ENCODE data around the gene TMEM163. TPM values are rescaled to one million over a fixed set of nuclear protein-coding genes. Genes with fewer than 3 reads are reported as not detected.

Gene TMEM163
- total and polyA plus RNA-seq, 4 donors: 0.25 to 0.62 (median 0.36) TPM; not detected in 1

DNA sequence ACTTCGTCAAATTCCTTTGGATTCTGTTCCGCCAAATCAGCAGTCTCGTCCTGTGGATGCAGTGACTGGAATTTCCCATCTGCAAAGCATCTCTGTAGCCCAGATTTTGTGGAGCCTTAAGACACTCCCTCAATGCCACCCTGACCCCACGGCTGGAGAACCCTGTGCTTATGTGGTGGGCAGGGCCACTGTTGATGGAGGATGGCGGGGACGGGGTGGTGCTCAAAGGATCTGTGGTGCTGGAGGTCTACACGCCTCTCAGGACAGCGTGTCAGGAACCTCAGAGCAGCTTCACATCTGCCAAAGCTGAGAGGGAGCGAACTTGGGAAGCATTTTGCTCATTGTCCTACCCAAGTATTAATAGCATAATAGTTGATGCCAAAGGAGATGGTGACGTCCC is 264.8 kb downstream of the TMEM163 start:
- H3K4me3 ChIP-seq (ENCODE audit: low read length in 2 of 2): no peak overlapping the region
- H3K27ac ChIP-seq (ENCODE audit: low read depth in 1 of 2, low read length in 2 of 2): no peak overlapping the region
- intact Hi-C loops (cut with DNase I): loop anchor here in 1 of 2 donors (10.0 kb wide), 1 partner anchor 451 kb away; no protein-coding TSS in a partner anchor
- DNase-seq (peak in 1 of 2 donors; percentile 35), ATAC-seq (ENCODE audit: low FRiP score) (no peak)
- H3K36me3 ChIP-seq (ENCODE audit: control insufficient read depth in 1 of 2, insufficient read depth in 2 of 2, low read length in 1 of 2): no peaks in the 10 kb centered on the region
- H3K27me3 ChIP-seq (ENCODE audit: control insufficient read depth in 1 of 2, insufficient read depth in 2 of 2, low read length in 1 of 2): no peaks in the 10 kb centered on the region
- no peaks in the 10 kb centered on the region for H3K4me1 ChIP-seq (ENCODE audit: control insufficient read depth in 1 of 2, insufficient read depth in 2 of 2, low read length in 2 of 2)
- no peaks in the 10 kb centered on the region for H3K9me3 ChIP-seq (ENCODE audit: control insufficient read depth, low read length)
- WGBS, 2 donors: 82 to 86% methylated on average over 10 of the region's 10 CpGs

DNA sequence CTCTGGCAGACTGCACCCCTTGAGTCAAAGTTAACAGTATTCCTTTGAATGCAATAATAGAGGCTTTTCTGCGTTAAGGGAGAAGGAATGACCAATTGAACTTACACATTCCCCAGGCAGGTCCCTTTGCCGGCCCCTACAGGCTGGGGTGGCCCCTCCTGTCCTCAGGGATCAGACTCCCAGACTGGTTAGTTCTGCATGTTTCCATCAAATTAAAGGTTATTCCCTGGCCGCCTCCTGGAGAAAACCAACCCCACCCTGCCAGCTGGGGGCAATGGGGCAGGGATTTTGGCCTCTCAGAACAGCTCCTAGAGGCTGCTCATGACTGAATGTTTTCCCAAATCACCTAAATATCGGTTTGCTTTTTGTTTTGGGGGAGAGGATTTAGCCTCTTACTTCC is 265.3 kb downstream of the TMEM163 start:
- H3K27ac ChIP-seq (ENCODE audit: low read depth in 1 of 2, low read length in 2 of 2): no peak overlapping the region
- no peaks in the 10 kb centered on the region for H3K36me3 ChIP-seq (ENCODE audit: control insufficient read depth in 1 of 2, insufficient read depth in 2 of 2, low read length in 1 of 2)
- H3K4me1 ChIP-seq (ENCODE audit: control insufficient read depth in 1 of 2, insufficient read depth in 2 of 2, low read length in 2 of 2): no peaks in the 10 kb centered on the region
- intact Hi-C loops (cut with DNase I): loop anchor here in 1 of 2 donors (10.0 kb wide), 1 partner anchor 451 kb away; no protein-coding TSS in a partner anchor
- DNase-seq (no peak), ATAC-seq (ENCODE audit: low FRiP score) (no peak)
- 81 to 87% methylated on average over 4 of the region's 4 CpGs for WGBS, 2 donors
- H3K9me3 ChIP-seq (ENCODE audit: control insufficient read depth, low read length): no peaks in the 10 kb centered on the region
- H3K27me3 ChIP-seq (ENCODE audit: control insufficient read depth in 1 of 2, insufficient read depth in 2 of 2, low read length in 1 of 2): no peaks in the 10 kb centered on the region
- no peak overlapping the region for H3K4me3 ChIP-seq (ENCODE audit: low read length in 2 of 2)

DNA sequence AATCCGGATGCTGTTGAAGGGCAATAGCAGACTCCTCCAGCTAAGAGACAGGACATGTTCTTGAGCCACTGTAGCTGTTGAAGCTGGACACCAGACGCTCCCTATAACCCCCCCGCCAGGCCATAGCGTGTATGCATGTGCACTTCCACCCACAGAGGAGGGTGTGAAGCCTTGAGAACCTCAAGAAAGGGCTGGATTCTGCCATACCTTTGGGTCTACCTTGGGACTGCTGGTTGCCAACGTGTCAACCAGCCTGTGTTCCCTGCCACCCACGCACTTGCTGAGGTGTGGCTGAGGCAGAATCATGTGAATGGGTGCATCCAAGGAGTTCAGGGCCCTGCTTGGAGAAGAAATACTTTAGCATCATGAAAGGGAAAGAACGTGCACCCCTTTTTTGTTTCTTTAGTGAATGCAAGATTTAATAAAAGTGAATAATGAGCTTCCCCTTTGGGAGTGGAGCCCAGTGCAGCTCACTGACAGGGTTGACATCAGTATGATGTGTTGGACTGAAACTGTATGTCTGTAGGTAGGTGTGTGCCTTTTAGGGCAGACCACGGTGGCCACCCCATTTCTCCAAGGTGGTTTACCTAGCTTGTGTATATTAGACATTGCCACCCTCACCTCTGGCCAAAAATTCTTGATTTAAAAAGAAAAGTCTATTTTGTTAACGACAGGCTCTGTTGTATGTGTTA is 266.6 kb downstream of the TMEM163 start:
- H3K27me3 ChIP-seq (ENCODE audit: control insufficient read depth in 1 of 2, insufficient read depth in 2 of 2, low read length in 1 of 2): no peaks in the 10 kb centered on the region
- DNase-seq (no peak), ATAC-seq (ENCODE audit: low FRiP score) (no peak)

DNA sequence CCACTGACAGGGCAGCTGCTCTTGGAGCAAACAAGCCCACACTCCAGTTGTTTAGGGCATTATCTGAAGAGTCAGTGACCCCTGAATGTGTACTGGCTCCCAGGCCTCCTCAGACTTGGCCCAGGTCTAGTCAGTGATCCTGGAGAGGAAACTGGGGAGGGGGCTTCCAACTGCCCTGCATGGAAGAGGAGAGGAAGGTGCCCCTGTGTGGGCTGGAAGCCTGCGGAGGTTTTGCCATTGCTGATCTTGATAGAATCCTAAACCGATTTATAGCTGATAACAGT is 267.5 kb downstream of the TMEM163 start:
- H3K4me3 ChIP-seq (ENCODE audit: low read length in 2 of 2): no peak overlapping the region
- H3K36me3 ChIP-seq (ENCODE audit: control insufficient read depth in 1 of 2, insufficient read depth in 2 of 2, low read length in 1 of 2): no peaks in the 10 kb centered on the region
- DNase-seq (no peak), ATAC-seq (ENCODE audit: low FRiP score) (no peak)
- H3K27ac ChIP-seq (ENCODE audit: low read depth in 1 of 2, low read length in 2 of 2): no peak overlapping the region
- H3K27me3 ChIP-seq (ENCODE audit: control insufficient read depth in 1 of 2, insufficient read depth in 2 of 2, low read length in 1 of 2): no peaks in the 10 kb centered on the region
- 43 to 47% methylated on average over 2 of the region's 2 CpGs for WGBS, 2 donors
- H3K9me3 ChIP-seq (ENCODE audit: control insufficient read depth, low read length): no peaks in the 10 kb centered on the region
- no peaks in the 10 kb centered on the region for H3K4me1 ChIP-seq (ENCODE audit: control insufficient read depth in 1 of 2, insufficient read depth in 2 of 2, low read length in 2 of 2)
- intact Hi-C loops (cut with DNase I): loop anchor here in 1 of 2 donors (10.0 kb wide), 1 partner anchor 454 kb away; no protein-coding TSS in a partner anchor

More for the DNA sequence above, 266.6 kb downstream of the TMEM163 start:
- Histone ChIP-seq H3K27ac (ENCODE audit: low read depth in 1 of 2, low read length in 2 of 2) (no peak overlapping the region), H3K4me1 (ENCODE audit: control insufficient read depth in 1 of 2, insufficient read depth in 2 of 2, low read length in 2 of 2) (no peaks in the 10 kb centered on the region), H3K36me3 (ENCODE audit: control insufficient read depth in 1 of 2, insufficient read depth in 2 of 2, low read length in 1 of 2) (no peaks in the 10 kb centered on the region), H3K4me3 (ENCODE audit: low read length in 2 of 2) (no peak overlapping the region), H3K9me3 (ENCODE audit: control insufficient read depth, low read length) (no peaks in the 10 kb centered on the region)
- 89 to 90% methylated on average over 9 of the region's 9 CpGs for WGBS, 2 donors
- intact Hi-C loops (cut with DNase I): loop anchor here in 1 of 2 donors (10.0 kb wide), 1 partner anchor 453 kb away; no protein-coding TSS in a partner anchor

DNA sequence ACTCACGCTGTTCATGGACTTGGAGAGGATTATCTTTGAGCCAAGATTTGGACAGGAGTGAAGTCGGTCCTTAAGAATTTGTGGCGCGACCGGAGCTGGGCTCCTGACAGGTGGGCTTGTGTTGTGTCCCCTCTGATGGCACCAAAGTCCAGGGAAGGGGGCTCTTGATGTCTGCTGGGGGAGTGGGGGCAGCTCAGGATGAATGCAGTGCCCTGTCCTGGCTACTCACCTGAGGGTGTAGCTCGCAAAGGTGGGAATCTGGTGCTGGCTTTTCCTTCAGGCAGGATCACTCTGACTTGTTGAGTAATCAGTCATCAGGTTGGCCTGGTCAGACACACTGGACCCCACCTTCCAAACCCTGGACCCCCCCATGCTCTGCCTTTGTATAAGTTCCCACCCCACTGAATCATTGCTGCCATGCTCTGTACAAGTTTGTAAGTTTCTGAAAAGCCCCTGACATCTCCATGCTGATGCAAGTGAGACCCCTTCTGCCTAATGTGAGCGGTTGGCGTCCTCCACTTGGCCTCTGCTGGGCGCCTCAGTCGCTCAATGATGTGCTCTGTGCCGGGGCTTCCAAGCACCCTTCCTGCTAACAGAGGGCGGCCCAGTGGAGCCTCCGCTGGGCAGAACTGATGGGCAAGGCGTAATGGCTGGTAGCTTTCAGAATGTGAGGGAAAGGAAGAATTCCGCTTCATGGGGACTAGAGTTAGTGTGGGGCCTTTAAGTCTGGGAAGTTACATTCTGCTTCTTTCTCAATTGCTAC is 268.9 kb downstream of the TMEM163 start:
- intact Hi-C loops (cut with DNase I): loop anchor here in 1 of 2 donors (10.0 kb wide), 1 partner anchor 455 kb away; no protein-coding TSS in a partner anchor
- H3K27me3 ChIP-seq (ENCODE audit: control insufficient read depth in 1 of 2, insufficient read depth in 2 of 2, low read length in 1 of 2): no peaks in the 10 kb centered on the region
- no peak overlapping the region for H3K27ac ChIP-seq (ENCODE audit: low read depth in 1 of 2, low read length in 2 of 2)
- H3K4me3 ChIP-seq (ENCODE audit: low read length in 2 of 2): no peak overlapping the region
- ATAC-seq (ENCODE audit: low FRiP score) (no peak), DNase-seq (no peak)
- H3K9me3 ChIP-seq (ENCODE audit: control insufficient read depth, low read length): no peaks in the 10 kb centered on the region
- WGBS, 2 donors: 96% methylated on average over 15 of the region's 15 CpGs
- no peaks in the 10 kb centered on the region for H3K36me3 ChIP-seq (ENCODE audit: control insufficient read depth in 1 of 2, insufficient read depth in 2 of 2, low read length in 1 of 2)
- no peaks in the 10 kb centered on the region for H3K4me1 ChIP-seq (ENCODE audit: control insufficient read depth in 1 of 2, insufficient read depth in 2 of 2, low read length in 2 of 2)

DNA sequence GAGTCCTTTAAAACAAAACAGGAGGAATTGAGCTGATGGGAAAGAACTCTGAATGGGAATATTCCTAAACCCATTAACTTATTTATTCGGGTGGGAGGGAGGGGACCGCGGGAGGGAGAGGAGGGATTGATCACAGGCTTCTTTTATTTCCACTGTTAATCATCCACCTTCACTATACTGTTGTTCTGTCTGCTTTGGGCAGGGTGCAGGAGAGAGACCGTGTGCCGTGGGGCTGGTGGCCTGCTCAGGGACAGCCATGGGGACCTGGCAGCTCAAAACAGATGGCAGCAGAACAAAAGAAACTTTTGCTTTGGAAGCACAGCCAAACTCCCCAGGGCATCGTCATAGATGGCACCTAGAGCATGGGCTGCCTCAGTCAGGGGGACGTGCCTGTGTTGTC is 269.6 kb downstream of the TMEM163 start:
- no peak for ATAC-seq (ENCODE audit: low FRiP score)
- Histone ChIP-seq H3K9me3 (ENCODE audit: control insufficient read depth, low read length) (no peaks in the 10 kb centered on the region), H3K4me1 (ENCODE audit: control insufficient read depth in 1 of 2, insufficient read depth in 2 of 2, low read length in 2 of 2) (no peaks in the 10 kb centered on the region), H3K27me3 (ENCODE audit: control insufficient read depth in 1 of 2, insufficient read depth in 2 of 2, low read length in 1 of 2) (no peaks in the 10 kb centered on the region), H3K4me3 (ENCODE audit: low read length in 2 of 2) (no peak overlapping the region), H3K36me3 (ENCODE audit: control insufficient read depth in 1 of 2, insufficient read depth in 2 of 2, low read length in 1 of 2) (no peaks in the 10 kb centered on the region), H3K27ac (ENCODE audit: low read depth in 1 of 2, low read length in 2 of 2) (no peak overlapping the region)
- no peak for DNase-seq
- 76 to 78% methylated on average over 7 of the region's 7 CpGs for WGBS, 2 donors
- intact Hi-C loops (cut with DNase I): no loop called here

DNA sequence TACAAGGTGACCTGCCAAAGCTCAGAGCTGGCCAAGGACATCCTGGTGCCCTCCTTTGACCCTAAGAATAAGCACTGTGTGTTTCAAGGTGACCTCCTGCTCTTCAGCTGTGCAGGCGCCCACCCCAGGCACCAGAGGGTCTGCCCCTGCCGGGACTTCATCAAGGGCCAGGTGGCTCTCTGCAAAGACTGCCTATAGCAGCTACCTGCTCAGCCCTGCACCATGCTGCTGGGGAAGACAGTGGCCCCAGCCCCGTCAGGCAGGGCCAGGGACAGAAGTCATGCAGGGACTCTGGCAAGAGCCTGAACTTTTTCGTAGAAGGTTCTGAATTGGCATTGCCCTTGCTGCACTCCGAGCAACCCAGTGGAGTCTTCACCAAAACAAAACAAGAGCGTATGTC is 270.1 kb downstream of the TMEM163 start:
- H3K4me3 ChIP-seq (ENCODE audit: low read length in 2 of 2): no peak overlapping the region
- H3K27ac ChIP-seq (ENCODE audit: low read depth in 1 of 2, low read length in 2 of 2): no peak overlapping the region
- DNase-seq: no peak
- ATAC-seq (ENCODE audit: low FRiP score): no peak
- intact Hi-C loops (cut with DNase I): no loop called here
- no peaks in the 10 kb centered on the region for H3K27me3 ChIP-seq (ENCODE audit: control insufficient read depth in 1 of 2, insufficient read depth in 2 of 2, low read length in 1 of 2)
- H3K9me3 ChIP-seq (ENCODE audit: control insufficient read depth, low read length): no peaks in the 10 kb centered on the region
- H3K4me1 ChIP-seq (ENCODE audit: control insufficient read depth in 1 of 2, insufficient read depth in 2 of 2, low read length in 2 of 2): no peaks in the 10 kb centered on the region
- H3K36me3 ChIP-seq (ENCODE audit: control insufficient read depth in 1 of 2, insufficient read depth in 2 of 2, low read length in 1 of 2): no peaks in the 10 kb centered on the region
- WGBS, 2 donors: 90 to 91% methylated on average over 6 of the region's 6 CpGs

DNA sequence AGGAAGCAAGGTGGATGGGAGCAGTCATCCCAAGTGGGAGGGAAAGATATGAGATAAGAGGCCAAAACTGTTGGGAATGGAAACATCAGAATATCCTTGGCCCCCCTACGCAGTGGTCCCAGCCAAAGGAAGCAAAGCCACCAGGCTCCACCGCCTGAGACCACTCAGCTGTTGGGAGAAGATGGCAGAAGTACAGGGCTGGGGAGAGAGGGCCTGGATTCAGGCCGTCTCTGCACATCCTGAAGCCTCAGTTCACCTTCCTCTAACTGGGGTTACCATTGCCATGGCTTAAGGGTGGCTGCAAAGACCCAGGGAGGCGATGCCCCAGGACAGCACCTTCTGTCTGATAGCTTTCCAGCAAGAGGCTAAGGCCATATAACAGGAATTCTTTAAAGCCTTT is 271.1 kb downstream of the TMEM163 start:
- intact Hi-C loops (cut with DNase I): no loop called here
- no peaks in the 10 kb centered on the region for H3K36me3 ChIP-seq (ENCODE audit: control insufficient read depth in 1 of 2, insufficient read depth in 2 of 2, low read length in 1 of 2)
- ATAC-seq (ENCODE audit: low FRiP score) (no peak), DNase-seq (no peak)
- H3K27ac ChIP-seq (ENCODE audit: low read depth in 1 of 2, low read length in 2 of 2): no peak overlapping the region
- H3K9me3 ChIP-seq (ENCODE audit: control insufficient read depth, low read length): no peaks in the 10 kb centered on the region
- no peaks in the 10 kb centered on the region for H3K4me1 ChIP-seq (ENCODE audit: control insufficient read depth in 1 of 2, insufficient read depth in 2 of 2, low read length in 2 of 2)
- no peaks in the 10 kb centered on the region for H3K27me3 ChIP-seq (ENCODE audit: control insufficient read depth in 1 of 2, insufficient read depth in 2 of 2, low read length in 1 of 2)
- 89 to 91% methylated on average over 4 of the region's 4 CpGs for WGBS, 2 donors
- H3K4me3 ChIP-seq (ENCODE audit: low read length in 2 of 2): no peak overlapping the region

Data from aorta (tissue), 5 donors.